ENCODE measurements around the gene CFAP221.

The CFAP221 gene

DNA sequence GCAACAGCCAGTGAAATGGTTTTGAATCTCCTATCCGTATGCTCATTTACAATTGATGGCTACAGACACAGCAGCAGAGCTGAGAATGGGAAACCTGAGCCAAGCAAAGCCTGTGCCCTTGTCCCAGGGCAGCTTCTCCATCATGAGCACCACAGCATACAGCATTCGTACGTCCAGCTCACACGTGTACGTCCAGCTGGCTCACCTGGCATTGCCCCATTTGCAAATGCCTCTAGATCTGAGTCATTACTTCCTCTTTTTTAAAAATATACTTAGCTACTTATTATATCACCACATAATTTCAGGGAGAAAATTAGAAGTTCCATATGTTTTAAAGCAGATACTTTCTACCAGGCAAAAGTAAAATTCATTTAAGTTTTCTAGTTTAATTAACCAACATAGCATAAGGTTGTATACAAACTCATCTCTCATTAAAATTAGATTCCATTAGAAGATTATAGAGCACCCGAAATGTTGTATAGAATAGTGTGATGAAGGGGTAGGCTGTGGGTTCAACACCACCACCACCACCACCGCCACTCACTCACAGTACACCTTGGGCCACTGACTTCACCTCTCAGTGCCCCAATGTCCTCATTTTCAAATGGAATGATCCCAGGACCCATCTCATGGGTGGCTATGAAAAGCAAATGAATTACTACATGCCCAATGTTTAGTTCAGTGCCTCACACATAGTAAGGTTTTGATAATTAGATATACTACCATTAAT lies 103.4 kb downstream of the CFAP221 start:
- DNase-seq: no peak

DNA sequence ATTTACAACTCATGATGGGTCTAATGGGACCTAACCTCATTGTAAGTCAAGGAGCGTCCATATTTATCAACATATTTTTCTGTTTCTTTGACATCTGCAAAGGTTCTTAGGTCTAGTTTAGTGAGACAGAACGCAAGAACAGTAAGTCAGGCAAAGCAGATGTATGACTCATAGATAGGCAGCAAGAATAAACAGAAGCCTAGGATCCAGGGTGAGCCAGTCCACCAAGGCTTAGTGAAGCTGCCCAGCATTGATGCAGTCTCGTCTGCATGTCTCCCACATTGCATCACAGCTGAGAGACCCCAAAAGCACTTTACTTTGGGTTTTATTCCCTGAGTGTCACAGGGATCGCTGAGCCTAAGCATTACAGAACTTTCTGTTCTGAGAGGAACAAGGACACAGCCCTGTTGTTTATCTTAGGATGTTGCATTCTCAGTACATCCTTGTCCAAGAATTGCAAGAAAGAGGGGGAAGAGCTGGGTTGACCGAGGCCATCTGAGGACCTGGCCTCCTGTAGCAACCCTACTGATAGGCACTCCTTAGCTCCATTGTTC lies 105.2 kb downstream of the CFAP221 start:
- DNase-seq: no peak

DNA sequence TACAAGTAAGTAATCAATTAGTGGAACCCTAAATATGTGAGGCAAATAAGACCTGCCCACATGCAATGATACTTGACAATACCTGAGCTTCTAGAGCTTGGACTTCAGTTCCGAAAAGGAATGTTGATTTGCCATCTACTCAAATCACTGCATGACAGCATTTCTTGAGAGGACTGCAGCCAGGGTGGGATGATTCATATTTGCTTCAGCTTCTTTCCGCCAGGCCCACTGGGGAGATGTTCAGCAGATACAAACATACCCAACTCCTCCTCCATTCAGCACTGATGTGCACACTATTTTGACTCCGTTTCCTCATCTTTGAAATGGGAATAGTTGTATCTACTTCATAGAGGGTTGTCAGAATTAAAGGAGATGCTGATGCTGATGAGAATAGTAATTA lies 106.0 kb downstream of the CFAP221 start:
- DNase-seq: no peak

DNA sequence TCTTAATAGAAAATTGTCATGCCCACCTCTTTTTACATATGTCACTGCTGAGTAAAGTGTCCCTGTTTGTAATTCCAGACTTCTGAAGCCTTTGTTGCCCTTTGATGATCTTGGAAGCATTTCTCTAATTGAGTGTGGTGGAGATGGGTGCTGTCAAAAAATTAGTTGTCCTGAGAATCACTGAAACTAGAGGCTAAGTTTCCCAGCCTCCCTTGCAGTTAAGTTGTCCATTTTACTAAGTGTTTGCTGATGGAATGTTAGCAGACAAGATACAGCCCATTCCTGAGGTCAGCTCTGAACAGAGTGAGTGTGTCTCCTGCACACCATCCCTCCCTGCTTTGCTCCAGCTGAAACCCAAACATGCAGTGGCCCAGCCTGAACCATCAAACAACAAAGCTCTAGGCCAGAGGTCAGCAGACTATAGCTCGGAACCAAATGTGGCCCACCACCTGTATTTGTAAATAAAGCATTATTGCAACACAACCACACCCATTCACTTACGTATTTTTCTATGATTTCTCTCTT lies 106.7 kb downstream of the CFAP221 start:
- DNase-seq: no peak

DNA sequence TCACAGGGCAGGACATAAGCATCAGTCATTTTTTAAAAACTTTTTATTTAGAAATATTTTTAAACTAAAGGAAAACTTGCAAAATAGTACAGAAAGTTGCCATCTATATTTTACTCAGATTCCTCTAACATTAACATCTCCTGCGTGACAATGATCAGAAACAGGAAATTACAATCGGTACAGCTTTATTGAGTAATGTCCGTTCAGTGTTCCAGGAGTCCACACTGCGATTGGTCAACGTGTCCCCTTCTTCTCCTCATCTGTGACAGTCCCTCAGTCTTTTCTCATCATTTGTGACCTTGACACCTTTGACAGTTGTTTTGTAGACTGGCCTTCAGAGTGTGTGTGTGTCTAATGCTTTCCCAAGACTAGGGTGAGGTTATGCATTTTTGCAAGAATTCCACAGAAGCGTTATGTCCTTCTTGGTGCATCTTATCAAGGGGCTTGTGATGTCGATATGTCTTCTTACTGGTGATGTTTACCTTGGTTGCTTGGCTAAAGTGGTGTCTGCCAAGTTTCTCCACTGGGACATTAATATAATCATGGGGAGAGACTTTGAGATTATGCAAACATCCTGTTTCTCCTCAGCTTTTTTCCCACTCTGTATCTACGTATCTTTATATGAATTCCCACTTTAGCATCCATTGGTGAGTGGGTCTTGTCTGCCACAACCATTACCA lies 113.4 kb downstream of the CFAP221 start:
- DNase-seq: no peak

DNA sequence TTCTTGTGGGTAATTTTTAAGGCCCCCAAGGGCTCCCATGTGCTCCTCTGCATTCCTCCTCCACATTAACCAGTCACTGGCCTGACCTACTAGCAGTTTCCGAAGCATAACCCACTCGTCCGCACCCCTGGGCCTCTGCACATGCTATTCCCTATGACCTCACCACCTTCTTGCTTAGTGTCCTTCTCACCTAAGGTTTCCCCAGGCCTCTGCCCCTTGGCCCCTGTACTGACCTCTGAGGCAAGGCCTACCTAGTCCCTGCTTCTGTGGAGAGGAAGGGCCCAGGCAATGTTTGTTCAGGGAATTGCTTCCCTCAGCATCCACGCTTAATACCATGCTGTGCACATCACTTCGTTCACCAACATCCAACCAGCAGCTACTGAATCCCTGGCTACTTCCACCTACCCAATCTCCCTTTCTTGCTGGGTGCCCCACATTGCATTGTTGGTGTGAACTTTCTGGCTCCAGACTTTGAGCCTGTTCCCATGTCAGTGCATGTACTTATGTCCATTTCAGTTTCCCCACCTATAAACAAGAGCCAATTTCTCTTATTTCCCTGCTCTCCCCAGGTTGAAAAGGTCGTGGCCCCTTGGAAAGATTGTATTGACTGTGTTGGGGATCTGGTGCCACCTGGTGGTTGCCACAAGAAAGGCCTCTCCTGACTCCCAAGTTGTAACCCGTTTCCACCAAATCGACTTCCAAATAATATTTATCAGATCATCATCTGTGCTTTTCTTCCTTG lies 115.5 kb downstream of the CFAP221 start:
- DNase-seq: no peak

DNA sequence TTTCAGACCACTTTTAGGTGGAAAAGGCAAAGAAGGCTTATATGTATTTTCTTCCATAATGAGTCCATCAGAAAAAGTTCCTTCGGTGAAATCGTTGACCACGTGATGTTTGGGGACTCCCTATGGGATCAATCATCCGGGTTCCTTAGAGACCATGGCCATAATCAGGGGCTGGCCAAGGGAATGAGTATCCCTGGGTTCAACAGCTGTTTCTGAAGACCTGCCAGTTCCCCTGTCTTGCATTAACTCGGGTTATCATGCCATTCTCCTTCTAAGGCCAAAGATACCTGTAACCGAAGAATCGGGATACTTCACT lies 116.1 kb downstream of the CFAP221 start:
- DNase-seq: no peak

DNA sequence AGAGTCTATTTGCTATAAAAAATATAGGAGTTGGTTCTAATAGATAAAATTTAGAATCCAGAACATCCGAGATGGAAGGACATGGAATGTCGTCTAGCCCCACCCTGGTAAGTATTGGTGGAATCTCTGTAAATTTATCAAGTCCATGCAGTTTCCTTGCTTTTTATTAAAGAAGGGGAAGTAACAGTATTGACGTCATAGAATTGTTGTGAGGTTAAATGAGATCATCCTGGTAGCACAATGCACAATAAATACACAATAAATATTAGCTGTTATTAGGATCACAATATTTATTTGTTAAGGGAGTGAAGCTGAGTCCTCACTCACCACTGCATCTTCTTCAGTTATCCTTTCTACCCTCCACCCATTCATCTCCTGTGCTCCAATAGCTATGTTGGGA lies 118.0 kb downstream of the CFAP221 start:
- no peak for DNase-seq

DNA sequence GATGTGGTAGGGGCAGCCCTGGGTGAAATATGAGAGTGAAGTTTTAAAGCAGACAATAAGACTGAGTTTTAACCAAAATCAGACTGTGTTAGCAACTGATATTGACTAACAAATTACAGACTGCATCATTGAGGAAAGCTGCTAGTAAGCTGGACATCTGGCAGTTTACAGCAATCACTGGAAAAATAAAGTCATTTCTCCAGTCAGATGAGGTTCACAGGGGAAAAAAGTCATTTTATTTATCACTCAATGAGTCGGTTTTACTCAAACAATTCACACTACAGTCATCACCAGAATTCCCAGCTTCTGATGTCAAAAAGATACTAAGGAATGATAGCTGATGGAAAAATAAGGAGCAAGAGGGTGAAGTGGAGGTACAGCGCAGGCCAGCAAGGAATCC lies 124.3 kb downstream of the CFAP221 start:
- no peak for DNase-seq

DNA sequence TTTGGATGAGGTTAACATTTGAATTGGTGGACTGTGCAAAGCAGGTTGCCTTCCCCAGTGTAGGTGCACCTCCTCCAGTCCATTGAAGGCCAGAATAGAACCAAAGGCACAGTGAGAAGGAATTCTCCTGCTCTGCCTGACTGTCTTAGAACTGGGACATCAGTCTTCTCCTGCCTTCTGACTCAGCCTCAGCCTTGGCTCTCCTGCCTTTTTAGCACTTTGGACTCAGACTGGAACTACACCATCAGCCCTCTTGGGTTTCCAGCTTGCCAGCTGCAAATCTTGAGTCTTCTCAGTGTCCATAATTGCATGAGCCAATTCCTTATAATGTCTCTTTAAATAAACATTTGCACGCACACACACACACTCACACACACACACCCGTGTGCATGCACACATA lies 126.8 kb downstream of the CFAP221 start:
- no peak for DNase-seq

DNA sequence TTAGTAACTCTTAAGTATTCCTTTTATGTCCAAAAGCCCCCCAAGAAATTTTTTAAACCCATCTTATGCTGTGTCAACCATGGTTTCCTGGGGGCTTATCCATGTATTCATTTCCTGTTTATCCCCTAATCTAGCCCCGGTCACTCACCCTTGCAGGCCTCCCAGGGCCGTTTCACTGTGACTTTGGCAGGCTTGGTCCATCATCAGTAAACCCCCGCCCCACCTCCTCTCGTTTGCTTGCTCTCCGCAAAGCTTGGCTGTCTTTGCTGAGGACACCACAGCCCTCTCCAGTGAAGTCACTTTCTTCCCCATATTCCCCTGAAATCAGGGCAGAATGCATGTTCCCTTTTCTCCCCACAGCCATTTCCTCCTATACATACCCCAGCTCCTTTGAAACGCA lies 127.5 kb downstream of the CFAP221 start:
- DNase-seq: no peak

DNA sequence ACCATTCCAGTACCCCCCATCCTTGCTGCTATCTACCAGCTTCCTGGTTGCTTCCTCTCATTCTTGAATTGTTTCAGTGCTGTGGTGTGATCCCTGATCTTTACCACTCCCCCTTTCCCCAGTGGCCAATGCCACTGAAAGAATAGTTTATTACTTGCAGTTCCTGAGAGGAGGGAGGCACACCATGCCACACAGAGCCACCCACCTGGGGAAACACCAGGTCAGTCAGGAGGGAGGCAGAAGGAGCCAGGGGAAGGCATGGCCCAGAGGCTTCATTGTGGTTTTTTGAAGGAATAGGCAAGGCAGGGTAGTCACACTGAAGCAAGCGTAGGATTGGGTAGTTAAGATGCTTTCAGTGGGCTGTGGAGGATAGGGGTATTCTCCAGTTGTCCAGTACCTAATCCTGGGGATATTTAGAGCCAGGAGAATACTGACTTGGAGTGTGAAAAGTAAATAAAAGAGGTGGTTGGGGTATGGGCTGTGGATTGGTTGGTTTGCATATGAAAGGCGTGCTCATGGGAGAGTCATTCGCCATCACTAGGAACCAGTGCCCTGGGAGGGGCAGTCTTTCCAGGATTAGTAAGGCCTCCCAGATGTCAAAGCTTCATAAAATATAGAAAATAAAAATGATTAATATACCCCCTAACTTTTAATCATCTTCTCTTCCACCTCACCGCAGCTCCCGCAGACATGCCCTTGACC lies 128.1 kb downstream of the CFAP221 start:
- no peak for DNase-seq

DNA sequence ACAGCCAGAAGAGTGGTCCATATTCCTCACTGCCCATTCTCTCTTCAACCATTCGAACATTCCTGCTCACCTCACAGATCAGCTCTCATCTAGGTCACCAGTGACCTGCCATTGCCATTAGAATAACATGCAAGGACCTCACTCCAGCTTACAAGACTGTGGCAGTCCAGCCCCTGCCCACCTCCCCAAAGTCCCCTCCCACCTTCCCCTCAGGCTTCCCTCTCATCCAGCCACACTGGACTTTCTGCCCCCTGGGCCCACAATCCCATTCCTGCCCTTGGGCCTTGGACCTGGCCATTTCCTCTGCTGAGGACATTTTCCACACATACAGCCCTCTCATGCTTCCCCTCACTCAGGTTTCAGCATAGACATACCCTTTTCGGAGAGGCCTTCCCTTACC lies 129.5 kb downstream of the CFAP221 start:
- DNase-seq: no peak

DNA sequence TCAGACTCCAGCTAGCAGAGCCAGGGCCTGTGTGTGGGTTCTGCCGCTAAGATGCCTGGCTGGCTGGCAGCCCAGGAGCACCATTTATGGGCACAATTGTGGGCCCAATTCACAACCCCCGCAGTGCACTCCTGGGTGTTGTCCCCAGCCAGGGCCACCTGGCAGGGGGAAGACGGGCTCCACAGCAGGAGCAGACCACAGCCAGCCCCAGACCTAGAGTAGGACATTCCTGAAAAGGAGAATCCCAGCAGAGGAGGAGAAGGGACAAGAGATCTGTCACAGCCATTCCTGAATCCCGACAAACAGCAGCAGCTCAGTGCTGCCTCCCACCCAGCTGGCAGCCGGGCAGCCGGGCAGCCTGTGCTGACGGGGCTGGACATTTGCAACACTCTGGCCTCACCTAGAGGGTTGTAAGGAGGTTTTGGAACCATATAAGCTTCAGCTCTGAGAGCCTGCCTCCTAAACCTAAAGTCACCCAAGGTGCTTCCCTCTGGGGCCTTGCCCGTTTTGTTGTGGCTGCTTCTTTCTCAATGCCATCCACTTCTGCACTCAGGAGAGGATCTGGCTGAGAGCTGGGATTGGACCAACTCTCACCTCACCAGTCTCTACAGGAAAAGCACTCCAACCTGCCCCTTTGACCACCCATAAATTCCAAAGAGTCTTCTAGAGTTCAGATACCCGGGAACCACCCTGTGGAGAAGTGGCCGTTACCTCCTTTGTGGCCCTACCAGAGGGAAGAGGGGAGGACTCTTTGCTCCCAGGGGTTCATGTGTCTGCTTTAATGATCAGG lies 130.7 kb downstream of the CFAP221 start:
- no peak for DNase-seq

DNA sequence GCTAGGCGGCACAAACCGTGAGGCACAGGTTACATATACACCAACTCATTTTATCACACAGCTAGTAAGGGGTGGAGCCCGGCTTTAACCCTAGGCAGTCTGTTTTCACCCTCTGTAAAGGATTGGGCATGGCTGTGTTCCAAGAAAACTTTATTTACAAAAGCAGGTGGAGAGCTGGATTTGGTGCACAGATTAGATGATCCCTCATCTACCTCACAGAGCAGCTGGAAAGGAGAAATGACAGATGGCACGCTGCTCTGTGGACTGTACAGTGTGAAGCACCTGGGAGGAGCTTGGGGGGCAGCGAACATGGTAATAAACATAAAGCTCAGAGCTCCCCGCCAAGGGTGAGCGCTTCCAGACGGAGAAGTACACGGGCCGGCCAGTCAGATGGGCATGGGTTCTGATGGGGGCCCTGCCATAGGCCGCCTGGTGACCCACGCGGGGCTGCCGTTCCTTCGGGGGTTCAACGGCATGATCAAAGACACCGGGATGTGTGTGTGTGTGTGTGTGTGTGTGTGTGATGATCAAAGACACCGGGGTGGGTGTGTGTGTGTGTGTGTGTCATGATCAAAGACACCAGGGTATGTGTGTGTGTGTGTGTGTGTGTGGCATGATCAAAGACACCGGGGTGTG lies 133.9 kb downstream of the CFAP221 start:
- no peak for DNase-seq

DNA sequence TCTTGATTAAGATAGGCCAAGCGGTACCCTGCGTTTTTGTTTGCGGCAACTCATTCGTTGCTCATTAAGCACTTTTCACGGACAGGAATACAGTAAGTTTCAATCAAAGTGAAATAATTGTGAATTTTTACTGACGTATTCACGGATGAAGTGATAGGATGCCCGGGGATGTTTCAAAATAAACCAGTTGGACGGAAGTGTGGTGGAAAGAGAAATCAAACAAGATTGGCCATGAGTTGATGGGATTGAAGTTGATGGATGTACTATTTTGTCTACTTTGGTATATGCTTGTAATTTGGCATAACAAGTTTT lies 135.2 kb downstream of the CFAP221 start:
- DNase-seq: no peak

DNA sequence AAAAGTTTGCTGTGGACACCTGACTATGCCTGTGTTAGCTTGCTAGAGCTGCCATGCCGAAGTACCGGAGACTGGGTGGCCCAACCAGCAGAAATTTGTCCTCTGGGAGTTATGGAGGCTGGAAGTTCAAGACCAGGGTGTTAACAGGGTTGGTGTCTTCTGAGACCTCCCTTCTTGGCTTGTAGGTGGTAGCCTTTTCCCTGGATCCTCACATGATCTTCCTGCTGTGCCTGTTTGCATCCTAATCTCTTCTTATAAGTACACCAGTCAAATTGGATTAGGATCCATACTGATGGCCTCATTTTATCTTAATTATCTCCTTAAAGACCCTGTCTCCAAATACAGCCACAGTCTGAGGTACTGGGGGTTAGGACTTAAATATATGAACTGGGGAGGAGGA lies 135.6 kb downstream of the CFAP221 start:
- DNase-seq: no peak

DNA sequence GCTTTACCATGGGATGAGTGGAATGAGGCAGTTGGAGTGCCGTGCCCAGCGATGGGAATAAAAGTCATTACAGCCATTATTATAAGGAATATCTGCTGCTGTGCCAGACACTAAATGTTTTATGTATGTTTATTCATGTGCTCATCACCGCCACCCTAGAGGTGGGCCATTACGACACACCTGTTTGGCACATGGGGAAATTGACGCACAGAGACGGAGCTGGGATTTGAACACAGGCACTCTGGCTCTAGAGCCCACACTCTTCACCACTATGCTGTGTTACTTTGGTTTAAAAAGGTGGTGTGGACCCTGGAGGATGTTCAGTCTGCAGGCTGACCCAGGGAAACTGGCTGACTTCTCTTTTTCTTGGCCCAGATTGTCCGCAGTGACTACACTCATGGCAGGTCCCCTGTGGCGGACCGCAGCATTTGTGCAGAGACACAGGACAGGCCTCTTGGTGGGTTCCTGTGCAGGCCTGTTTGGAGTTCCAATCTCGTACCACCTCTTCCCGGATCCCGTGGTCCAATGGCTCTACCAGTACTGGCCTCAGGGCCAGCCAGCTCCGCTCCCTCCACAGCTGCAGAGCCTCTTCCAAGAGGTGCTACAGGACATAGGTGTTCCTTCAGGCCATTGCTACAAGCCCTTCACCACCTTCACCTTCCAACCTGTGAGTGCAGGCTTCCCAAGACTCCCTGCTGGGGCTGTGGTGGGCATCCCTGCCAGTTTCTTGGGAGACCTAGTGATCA lies 136.4 kb downstream of the CFAP221 start:
- no peak for DNase-seq

DNA sequence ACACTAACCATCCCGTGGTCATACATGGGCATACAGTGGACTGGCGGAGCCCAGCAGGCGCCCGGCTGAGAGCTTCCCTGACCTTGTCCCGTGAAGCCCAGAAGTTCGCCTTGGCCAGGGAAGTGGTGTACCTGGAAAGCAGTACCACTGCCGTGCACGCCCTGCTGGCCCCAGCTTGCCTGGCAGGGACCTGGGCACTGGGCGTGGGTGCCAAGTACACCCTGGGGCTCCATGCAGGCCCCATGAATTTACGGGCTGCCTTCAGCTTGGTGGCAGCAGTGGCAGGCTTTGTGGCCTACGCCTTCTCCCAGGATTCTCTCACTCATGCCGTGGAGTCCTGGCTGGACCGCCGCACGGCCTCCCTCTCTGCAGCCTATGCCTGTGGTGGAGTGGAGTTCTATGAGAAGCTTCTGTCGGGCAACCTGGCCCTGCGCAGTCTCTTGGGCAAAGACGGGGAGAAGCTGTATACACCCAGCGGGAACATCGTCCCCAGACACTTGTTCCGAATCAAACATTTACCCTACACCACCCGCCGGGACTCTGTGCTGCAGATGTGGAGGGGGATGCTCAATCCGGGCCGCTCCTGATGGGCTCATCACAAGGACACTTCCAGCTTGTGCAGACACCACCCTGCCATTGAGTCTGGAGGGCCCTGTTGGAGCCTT lies 137.1 kb downstream of the CFAP221 start:
- no peak for DNase-seq

DNA sequence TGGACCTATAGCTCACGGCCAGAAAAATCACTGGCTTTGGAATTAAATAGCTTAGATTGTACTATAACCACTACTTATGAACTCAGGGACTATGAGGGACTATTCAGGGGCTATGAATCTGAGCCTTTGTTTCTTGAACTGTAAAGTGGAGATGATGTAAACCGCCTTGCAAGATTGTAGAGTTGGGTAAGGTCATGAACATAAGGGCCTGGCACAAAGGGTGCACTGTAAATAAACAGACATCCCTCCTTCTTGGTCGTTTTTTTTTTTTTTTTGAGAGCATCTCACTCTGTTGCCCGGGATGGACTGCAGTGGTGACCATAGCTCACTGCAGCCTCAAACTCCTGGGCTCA lies 137.6 kb downstream of the CFAP221 start:
- DNase-seq: no peak

DNA sequence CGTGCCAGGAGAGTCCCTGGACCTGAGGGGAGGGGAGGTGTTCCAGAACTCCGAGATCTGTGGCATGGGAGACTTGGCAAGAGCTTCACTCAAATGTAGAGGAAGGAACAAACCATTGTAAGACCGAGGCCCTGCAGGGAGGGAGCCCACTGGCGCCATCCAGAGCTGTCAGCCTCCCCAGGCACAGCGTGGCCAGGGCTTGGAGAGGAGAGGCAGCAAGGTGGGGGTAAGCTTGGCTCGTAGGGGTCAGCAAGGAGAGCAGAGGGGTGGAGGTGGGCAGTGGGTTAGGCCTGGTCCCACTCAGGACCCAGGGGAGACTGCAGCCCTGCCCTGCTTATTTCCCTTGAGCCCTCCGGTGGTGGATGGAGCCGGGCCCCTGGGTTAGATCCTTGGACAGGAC lies 138.3 kb downstream of the CFAP221 start:
- no peak for DNase-seq

All from amniotic stem cell (primary cell).